ENCODE data around the gene ASB2. TPM values are rescaled to one million over a fixed set of nuclear protein-coding genes. Genes with fewer than 3 reads are reported as not detected.

ASB2 gene
- total RNA-seq, 1 donor from 2014 or later: 0.26 TPM

DNA sequence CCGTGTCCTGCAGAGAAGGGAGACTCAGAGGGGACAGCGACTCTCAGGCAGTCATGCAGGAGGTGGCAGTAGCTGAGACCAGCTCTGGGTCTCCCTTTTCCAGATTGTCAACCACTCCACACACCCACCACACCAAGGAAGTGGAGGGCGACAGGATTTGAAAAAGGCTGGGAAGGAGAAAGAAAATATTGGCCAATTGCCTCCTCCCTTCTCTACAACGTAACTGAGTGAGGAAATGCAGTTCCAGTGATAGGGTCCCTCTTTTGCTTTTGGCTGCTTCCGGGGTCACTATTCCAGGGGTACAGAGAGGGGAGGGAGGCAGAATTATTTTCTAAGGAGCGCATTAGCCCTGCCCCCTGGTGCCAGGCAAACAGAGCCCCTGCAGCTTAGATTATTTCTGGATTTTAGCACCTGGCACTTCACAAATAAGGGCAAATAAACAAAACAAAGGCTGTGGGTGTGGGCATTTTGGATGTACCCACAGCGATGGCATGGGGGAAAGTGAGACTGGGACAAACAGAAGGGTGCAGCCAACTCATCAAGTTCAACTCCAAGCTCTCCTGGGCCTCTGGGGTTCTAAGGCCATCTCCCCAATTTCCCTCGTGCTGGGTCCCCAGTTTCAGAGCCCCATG is 20.4 kb downstream of the ASB2 start:
- DNase-seq (ENCODE audit: low read depth) (no peak), FAIRE-seq (no peak)
- Histone ChIP-seq H3K27me3 (ENCODE audit: control insufficient read depth, insufficient read depth, low read length) (no peaks in the 10 kb centered on the region), H3K36me3 (ENCODE audit: control insufficient read depth, insufficient read depth, low read length) (no peaks in the 10 kb centered on the region), H3K4me3 (ENCODE audit: low read depth, low read length) (no peak overlapping the region)
- TF ChIP-seq, protein P1, sequence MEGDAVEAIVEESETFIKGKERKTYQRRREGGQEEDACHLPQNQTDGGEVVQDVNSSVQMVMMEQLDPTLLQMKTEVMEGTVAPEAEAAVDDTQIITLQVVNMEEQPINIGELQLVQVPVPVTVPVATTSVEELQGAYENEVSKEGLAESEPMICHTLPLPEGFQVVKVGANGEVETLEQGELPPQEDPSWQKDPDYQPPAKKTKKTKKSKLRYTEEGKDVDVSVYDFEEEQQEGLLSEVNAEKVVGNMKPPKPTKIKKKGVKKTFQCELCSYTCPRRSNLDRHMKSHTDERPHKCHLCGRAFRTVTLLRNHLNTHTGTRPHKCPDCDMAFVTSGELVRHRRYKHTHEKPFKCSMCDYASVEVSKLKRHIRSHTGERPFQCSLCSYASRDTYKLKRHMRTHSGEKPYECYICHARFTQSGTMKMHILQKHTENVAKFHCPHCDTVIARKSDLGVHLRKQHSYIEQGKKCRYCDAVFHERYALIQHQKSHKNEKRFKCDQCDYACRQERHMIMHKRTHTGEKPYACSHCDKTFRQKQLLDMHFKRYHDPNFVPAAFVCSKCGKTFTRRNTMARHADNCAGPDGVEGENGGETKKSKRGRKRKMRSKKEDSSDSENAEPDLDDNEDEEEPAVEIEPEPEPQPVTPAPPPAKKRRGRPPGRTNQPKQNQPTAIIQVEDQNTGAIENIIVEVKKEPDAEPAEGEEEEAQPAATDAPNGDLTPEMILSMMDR (IDR thresholded peaks at IDR 0.05; ENCODE audit: insufficient read depth, low read length, severe bottlenecking): no peak

DNA sequence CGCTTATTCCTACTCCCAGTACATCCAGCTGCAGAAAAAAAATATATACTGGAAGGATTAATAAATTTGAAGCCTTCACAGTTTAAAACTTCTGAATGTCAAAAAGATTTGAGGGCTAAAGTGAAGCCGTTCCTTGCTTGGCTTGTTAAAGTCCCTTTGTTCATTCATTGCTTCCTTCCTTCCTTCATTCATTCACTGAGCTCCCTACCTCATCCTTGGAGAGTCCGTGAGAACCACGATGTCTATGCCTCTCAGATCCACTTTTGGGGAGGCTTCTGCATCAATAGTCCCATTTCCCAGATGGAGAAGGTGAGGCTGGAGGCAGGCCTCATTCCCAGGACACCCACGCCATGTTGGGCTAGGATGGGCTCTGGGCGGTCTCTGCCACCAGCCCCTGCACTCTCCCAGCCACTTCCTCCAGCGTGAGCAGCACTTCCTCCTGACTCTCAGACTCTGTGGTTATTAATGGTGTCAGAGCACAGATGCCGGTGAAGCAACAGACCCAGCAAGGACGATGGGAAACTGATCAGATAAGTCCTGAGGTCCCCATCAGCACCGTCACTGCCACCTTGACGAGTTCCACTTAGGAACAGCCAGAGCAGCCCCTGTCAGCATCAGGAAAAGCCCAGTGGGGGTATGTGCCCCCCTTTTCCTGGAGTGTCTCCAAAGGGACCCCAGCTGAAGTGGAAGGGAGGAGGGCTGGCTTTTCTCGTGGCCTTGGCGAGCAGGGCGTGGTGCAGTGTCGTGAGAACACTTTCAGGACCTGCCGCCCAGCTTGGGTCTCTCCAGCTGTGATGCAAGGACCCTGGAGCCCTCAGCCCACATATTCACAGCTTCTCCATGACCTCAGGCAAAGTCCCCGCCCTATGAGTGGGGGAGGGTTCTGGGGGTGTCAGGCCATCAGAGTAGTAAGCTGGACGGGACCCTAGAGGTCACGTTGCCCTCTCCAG is 21.2 kb downstream of the ASB2 start:
- TF ChIP-seq, protein P1 (IDR thresholded peaks at IDR 0.05; ENCODE audit: insufficient read depth, low read length, severe bottlenecking): no peak
- Histone ChIP-seq H3K27me3 (ENCODE audit: control insufficient read depth, insufficient read depth, low read length) (no peaks in the 10 kb centered on the region), H3K36me3 (ENCODE audit: control insufficient read depth, insufficient read depth, low read length) (no peaks in the 10 kb centered on the region), H3K4me3 (ENCODE audit: low read depth, low read length) (no peak overlapping the region)
- DNase-seq (ENCODE audit: low read depth) (no peak), FAIRE-seq (no peak)

DNA sequence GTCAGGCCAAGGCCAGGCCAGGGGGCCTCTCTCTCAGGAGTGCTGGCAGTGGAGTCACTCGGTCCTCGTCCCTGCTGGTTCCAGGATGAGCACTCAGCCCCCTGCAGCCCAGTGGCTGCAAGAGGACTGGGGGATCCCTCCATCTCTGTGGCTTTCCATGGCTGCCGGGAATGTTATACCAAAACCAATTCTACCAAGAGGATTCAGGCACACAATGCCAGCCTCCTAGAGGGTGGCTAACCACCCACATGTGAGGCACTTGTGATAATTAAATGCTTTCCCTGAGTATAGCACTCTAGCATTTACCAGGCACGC is 21.9 kb downstream of the ASB2 start:
- Histone ChIP-seq H3K36me3 (ENCODE audit: control insufficient read depth, insufficient read depth, low read length) (no peaks in the 10 kb centered on the region), H3K4me3 (ENCODE audit: low read depth, low read length) (no peak overlapping the region), H3K27me3 (ENCODE audit: control insufficient read depth, insufficient read depth, low read length) (no peaks in the 10 kb centered on the region)
- DNase-seq (ENCODE audit: low read depth) (no peak), FAIRE-seq (no peak)
- TF ChIP-seq, protein P1 (IDR thresholded peaks at IDR 0.05; ENCODE audit: insufficient read depth, low read length, severe bottlenecking): no peak

DNA sequence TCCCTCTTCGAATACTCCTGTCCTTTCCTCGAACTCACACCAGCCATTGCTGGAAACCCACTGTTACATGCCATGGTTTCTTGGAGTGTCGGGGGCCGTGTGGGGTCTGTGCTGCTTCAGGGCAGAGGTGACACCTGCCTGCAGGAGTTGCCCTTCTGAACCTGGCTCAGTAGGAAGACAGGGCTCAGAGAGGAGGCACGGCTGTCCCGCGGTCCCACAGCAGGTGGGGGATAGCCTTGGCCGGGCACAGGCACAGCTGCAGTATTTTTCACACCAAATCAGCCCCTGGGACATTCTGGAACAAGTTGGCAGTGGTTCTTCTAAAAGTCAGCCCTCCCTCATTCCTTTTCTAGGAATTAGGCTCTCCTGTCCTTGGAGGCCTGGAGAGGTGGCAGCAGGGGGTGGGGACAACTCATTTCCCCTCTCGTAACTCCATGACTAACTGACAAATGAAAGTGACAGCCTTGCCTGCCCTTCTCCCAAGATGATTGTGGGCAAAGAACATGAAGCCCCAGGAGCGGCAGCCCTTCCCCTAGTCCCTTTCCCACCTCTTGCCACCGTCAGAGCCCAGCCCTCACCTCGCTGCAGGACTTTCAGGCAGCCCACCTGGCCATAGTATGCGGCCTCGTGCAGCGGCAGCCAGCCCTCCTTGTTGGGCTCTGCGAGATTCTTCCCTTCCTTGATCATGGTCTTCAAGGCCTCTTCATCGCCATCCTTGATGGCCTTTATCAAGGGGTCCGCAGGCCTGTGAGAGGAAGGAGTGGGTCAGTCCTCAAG is 22.4 kb downstream of the ASB2 start:
- no peak for DNase-seq (ENCODE audit: low read depth)
- FAIRE-seq: no peak
- no peak overlapping the region for H3K4me3 ChIP-seq (ENCODE audit: low read depth, low read length)
- no peaks in the 10 kb centered on the region for H3K27me3 ChIP-seq (ENCODE audit: control insufficient read depth, insufficient read depth, low read length)
- H3K36me3 ChIP-seq (ENCODE audit: control insufficient read depth, insufficient read depth, low read length): no peaks in the 10 kb centered on the region
- TF ChIP-seq, protein P1 (IDR thresholded peaks at IDR 0.05; ENCODE audit: insufficient read depth, low read length, severe bottlenecking): no peak

DNA sequence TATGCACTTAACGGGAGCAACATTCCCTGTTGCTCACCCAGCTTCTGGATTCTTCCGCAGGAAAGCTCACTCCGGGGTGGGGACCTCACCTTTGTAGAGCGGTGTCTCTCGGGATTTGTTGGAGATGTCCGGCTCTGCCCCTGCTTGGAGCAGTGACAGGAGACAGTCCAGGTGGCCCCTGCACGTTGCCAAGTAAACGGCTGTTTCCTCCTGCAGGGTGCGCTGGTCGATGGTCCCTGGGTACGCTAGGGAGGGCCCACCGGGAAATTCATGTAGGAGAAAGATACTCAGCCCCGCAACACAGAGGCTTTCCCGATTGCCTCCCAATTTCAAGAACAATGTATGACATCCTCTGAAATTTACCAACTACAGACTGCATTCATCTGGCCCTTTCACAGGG is 23.1 kb downstream of the ASB2 start:
- Histone ChIP-seq H3K36me3 (ENCODE audit: control insufficient read depth, insufficient read depth, low read length) (no peaks in the 10 kb centered on the region), H3K4me3 (ENCODE audit: low read depth, low read length) (no peak overlapping the region), H3K27me3 (ENCODE audit: control insufficient read depth, insufficient read depth, low read length) (no peaks in the 10 kb centered on the region)
- no peak for FAIRE-seq
- no peak for DNase-seq (ENCODE audit: low read depth)
- TF ChIP-seq, protein P1 (IDR thresholded peaks at IDR 0.05; ENCODE audit: insufficient read depth, low read length, severe bottlenecking): no peak
